ENCODE measurements around the gene MAT2B.

The MAT2B gene

DNA sequence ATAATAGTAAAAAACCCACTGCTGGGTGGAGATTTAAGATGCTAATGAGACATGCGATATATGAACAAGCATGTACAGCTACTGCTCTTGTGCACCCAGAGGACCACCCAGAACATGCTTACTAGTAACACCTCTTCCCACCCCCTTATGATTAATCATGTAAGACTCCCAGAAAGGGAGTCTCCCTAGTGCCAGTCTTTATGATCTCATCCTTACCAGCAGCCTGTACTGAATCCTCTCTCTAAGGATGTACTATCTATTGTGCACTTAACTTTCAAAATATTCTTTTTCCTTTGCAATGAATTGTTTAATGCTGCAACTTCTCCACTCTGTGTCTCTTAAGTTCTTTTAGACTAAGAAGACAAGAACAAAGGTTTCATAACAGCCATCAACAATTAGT, 9.1 kb upstream of the MAT2B start:
- Histone ChIP-seq H3K27me3 (no peaks in the 10 kb centered on the region), H3K27ac (no peak overlapping the region), H3K4me1 (ENCODE audit: control insufficient read depth in 1 of 2, insufficient read depth in 1 of 2, low read depth in 1 of 2, low read length in 1 of 2) (peaks cover 0 to 4% of the 10 kb centered on the region in 2 experiments), H3K9me3 (no peaks in the 10 kb centered on the region), H3K4me3 (ENCODE audit: low read depth in 1 of 2, low read length in 1 of 2) (no peak overlapping the region), H3K36me3 (peaks cover 16% of the 10 kb centered on the region)
- TF ChIP-seq, protein P1, sequence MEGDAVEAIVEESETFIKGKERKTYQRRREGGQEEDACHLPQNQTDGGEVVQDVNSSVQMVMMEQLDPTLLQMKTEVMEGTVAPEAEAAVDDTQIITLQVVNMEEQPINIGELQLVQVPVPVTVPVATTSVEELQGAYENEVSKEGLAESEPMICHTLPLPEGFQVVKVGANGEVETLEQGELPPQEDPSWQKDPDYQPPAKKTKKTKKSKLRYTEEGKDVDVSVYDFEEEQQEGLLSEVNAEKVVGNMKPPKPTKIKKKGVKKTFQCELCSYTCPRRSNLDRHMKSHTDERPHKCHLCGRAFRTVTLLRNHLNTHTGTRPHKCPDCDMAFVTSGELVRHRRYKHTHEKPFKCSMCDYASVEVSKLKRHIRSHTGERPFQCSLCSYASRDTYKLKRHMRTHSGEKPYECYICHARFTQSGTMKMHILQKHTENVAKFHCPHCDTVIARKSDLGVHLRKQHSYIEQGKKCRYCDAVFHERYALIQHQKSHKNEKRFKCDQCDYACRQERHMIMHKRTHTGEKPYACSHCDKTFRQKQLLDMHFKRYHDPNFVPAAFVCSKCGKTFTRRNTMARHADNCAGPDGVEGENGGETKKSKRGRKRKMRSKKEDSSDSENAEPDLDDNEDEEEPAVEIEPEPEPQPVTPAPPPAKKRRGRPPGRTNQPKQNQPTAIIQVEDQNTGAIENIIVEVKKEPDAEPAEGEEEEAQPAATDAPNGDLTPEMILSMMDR (IDR thresholded peaks at IDR 0.05), result no peak

DNA sequence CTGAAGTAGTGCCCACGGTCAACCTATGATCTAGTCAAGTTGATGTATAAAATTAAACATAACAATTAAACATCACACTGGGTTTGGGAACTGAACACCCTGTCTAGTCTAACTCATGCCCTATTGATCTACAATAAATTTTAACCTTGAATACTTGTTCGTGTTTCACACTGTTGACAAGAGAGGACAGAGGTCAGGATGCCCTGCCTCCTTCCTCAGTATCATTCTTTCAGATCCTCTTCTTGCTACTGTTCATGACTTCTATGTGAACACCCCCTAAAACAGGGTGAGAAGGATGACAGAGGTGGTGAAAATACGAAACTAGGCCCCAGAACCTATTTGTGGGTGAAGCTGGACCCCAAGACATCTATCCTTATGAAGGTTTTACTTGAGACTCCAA, 8.1 kb upstream of the MAT2B start:
- TF ChIP-seq, protein P1 (IDR thresholded peaks at IDR 0.05), result no peak
- H3K4me3 ChIP-seq (ENCODE audit: low read depth in 1 of 2, low read length in 1 of 2), result no peak overlapping the region
- H3K36me3 ChIP-seq, result peaks cover 7% of the 10 kb centered on the region
- H3K9me3 ChIP-seq, result no peaks in the 10 kb centered on the region
- H3K27me3 ChIP-seq, result no peaks in the 10 kb centered on the region
- H3K27ac ChIP-seq, result no peak overlapping the region
- H3K4me1 ChIP-seq (ENCODE audit: control insufficient read depth in 1 of 2, insufficient read depth in 1 of 2, low read depth in 1 of 2, low read length in 1 of 2), result peaks cover 0 to 4% of the 10 kb centered on the region in 2 experiments

DNA sequence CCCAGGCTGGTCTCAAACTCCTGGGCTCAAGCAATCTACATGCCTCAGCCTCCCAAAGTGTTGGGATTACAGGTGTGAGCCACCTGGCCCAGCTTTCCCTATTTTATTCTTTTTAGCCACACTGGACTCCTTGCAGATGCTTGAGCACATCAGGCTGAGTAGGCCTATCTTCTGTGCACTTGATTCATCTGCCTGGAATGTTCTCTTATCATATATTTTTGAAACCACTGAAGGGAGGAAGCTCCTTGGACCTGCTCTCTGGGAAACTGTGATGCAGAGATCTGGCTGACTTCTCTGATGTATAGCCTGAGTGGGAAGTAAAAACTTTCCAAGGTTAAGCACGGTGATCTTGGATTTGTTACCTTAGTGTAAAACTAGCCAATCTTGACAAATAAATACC, 6.5 kb upstream of the MAT2B start:
- Histone ChIP-seq H3K4me3 (ENCODE audit: low read depth in 1 of 2, low read length in 1 of 2) (no peak overlapping the region), H3K4me1 (ENCODE audit: control insufficient read depth in 1 of 2, insufficient read depth in 1 of 2, low read depth in 1 of 2, low read length in 1 of 2) (peaks cover 13 to 15% of the 10 kb centered on the region in 2 experiments), H3K9me3 (no peaks in the 10 kb centered on the region), H3K27ac (no peak overlapping the region), H3K36me3 (no peaks in the 10 kb centered on the region), H3K27me3 (no peaks in the 10 kb centered on the region)
- TF ChIP-seq, protein P1 (IDR thresholded peaks at IDR 0.05), result no peak

DNA sequence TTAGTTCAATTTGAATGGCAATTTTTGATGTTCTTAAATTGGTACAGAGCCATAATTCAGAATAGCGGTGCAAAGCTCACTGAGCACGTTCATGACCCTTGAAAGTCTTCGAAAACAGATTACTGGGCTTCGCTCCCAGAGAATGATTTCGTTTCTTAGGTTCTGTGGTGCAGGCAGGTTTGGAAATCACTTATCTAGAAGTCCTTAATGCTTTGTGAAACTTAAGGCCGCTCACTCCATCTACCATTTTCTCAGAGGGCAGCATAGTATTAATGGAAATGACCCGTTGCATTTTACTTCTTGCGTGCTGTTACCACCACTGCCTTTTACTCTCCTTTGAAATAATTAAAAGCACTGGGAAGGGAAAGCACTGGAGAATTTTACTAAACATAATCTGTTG, 2.9 kb upstream of the MAT2B start:
- Histone ChIP-seq H3K27ac (no peak overlapping the region), H3K4me1 (ENCODE audit: control insufficient read depth in 1 of 2, insufficient read depth in 1 of 2, low read depth in 1 of 2, low read length in 1 of 2) (peaks cover 41% of the 10 kb centered on the region in 2 experiments), H3K4me3 (ENCODE audit: low read depth in 1 of 2, low read length in 1 of 2) (no peak overlapping the region), H3K36me3 (no peaks in the 10 kb centered on the region), H3K9me3 (no peaks in the 10 kb centered on the region), H3K27me3 (no peaks in the 10 kb centered on the region)
- TF ChIP-seq, protein P1 (IDR thresholded peaks at IDR 0.05), result no peak

DNA sequence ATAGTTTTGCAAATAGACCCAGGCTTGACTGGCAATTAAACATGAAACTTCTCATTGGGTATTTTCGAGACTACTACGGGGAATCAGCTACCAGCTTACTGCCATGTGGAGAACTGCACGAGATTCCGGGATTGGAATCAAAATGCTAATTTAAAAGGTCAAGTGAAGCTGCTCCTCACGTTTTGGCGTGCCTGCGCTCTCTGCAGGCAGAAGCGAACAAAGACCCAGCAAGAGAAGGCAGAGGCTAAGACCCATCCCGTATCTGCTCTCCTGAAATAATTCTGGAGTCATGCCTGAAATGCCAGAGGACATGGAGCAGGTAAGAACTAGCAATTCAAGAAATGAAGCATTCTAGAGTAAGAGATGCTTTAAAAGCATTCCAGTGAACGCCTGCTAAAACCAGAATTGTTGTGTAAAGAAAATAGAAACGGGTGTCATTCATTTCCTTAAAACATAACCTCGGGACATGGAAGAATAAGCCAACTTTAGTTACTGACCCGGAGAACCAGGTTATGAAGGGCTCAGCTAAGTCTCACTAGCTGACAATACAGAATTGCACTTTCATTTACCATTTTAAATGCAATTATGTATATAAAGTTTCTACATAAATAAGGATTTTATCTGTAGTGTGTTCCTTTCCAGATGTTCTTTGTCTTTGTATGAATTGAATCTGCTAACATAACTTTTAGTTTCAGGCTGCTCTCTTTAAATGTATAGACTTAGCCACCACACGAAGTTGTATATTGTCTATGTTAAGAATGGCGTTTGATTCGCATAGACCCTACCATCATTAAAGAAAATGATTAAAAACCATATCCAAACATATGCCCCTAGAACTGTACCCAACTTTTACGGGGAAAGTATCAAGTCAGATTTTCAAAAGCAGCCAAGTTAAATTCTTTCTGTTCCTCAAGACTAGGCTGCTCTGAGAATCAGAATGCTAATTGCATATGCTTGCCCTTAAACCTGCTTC, 2.0 kb upstream of the MAT2B start:
- Histone ChIP-seq H3K36me3 (no peaks in the 10 kb centered on the region), H3K4me3 (ENCODE audit: low read depth in 1 of 2, low read length in 1 of 2) (peak overlapping the region; percentile 86 to 89), H3K4me1 (ENCODE audit: control insufficient read depth in 1 of 2, insufficient read depth in 1 of 2, low read depth in 1 of 2, low read length in 1 of 2) (peaks cover 47 to 49% of the 10 kb centered on the region in 2 experiments), H3K9me3 (no peaks in the 10 kb centered on the region), H3K27ac (peak overlapping the region; percentile 97), H3K27me3 (no peaks in the 10 kb centered on the region)
- TF ChIP-seq, protein P1 (IDR thresholded peaks at IDR 0.05), result no peak
